GM19452 (cell line): Measurements from ENCODE around the gene FMN2.
"Not testable (repeated sequence)": the region's sequence is repeated elsewhere in the genome, so short reads cannot be mapped to it uniquely, and the experiment has no call there.

Experiments
- ATAC-seq: cut with Tn5 transposase; IDR thresholded peaks from one replicate; pipeline ENCODE4 v1.9.1; 2021; ENCODE audit not compliant: unreplicated experiment

Gene FMN2

GRCh38 chr1:240247899-240248298 lies 156.2 kb downstream of the FMN2 start:
- no peak for ATAC-seq

GRCh38 chr1:240254006-240254405 lies 162.3 kb downstream of the FMN2 start:
- no peak for ATAC-seq

DNA sequence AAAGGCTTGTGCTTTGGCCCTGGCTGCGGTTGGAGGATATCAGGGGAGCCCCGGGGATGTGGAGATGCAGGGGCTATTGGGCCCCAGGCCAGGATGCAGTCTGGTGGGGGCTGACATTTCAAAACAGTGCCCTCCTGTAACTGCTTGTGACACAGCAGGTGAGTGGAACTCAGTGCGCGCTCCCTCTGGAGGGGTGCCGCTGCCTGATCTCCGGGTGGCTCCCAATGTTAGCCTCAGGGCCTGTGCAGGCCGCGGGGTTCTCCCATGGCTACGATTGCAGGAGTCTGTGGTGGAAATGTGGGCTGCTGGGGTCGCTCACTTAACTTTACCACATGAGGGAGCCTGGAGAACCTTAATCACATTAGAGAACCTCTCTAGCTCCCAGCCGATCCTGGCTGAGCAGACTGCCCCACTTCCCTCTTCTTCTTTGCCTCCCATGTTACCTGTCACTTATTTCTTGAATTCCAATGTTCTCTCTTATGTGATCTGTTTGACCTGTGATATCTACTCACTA lies 163.2 kb downstream of the FMN2 start:
- ATAC-seq, result no peak

DNA sequence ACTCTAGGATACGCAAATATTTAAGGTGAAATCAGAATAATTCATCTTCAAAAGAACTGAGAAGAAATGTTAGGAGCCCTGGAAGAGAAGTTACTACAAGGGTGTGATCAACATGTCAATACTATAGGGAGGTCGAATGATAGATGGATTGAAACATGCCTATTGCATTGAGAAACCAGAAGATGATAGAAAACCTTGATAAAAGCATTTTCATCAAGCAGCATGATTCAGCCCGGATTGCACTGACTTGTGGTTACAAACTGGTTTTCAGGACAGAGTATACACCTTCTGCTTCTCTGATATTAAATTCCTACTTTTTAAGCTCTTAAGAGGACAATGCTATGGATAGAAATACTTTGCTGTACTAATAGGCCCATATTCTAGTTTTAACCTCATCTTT lies 164.2 kb downstream of the FMN2 start:
- no peak for ATAC-seq

DNA sequence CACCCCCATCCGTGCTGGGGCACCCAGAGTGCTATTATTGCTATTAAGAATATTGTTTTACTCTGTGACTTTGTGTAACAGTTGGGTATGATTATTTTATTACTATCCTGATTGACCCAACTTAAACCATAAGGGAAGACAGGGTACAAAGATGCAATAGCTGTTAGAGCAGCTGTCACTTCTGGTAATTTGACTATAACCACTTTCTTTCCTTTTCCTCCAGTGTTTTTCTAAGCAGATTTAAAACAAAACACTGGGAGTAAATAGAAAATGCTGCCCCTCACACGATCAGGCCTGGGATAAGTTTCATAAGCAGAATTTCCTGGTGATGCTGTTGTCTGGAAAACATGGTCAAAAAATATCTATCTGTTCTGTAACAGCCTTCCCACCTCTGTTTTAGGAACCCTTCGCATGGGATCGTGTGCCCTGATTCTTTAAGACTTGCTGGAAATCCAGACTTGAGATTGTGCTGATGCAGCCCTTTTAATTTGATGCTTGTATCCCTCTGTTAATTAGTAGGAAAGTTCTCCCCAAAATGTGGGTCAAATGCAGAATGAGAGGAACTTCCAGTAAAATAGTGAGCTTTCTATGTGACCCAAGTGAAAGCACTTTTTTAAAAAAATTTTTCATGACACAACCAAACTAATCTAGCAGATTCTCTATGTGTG lies 165.3 kb downstream of the FMN2 start:
- no peak for ATAC-seq

GRCh38 chr1:240258910-240259309 lies 167.2 kb downstream of the FMN2 start:
- ATAC-seq, result no peak

DNA sequence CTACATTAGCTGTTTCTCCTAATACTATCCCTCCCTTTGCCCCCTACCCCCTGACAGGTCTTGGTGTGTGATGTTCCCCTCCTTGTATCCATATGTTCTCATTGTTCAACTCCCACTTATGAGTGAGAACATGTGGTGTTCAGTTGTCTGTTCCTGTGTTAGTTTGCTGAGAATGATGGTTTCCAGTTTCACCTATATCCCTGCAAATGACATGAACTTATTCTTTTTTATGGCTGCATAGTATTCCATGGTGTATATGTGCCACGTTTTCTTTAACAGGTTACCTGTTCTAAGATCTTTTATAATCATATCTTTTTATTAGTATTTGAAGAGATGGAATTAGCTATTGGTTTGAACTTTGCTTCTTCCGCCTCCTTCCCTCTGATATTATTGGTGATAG lies 172.8 kb downstream of the FMN2 start:
- ATAC-seq, result not testable (repeated sequence)

DNA sequence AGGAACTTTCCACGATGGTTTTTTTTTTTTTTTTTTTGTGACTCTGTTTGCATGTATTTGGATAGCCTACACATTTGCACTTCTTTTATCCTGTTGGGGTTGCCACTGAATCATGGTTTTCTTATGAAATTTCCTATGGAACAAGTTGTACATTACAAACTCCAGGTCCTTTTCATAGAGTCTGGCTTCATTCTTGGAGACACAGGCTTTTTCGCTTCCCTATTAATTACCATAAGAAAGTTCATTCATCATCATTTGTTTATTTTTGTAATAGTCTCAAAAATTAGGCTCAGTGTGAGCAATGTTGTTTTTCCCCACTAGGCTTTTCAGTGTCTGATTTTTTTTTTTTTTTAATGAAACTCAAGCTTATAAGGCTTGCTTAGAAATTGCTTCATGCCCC lies 179.4 kb downstream of the FMN2 start:
- ATAC-seq, result no peak

DNA sequence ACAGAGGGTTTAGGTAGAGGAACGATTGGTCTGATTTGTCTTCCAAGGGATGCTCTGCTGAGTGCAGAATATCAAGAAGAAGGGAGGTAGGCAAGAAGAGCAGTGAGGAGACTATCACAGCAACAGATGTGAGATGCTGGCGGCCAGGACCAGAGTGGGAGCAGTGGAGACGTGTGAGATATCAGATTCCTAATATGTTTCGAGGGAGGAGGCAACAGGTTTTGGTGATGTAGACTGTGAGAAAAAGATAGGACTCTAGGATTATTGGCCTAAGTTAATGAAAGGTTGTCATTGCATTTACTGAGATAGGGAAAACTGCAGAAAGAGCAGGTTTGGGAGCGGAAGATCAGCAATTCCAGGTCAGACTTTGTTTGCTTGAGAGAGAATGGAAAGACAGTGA lies 182.9 kb downstream of the FMN2 start:
- ATAC-seq, result no peak

DNA sequence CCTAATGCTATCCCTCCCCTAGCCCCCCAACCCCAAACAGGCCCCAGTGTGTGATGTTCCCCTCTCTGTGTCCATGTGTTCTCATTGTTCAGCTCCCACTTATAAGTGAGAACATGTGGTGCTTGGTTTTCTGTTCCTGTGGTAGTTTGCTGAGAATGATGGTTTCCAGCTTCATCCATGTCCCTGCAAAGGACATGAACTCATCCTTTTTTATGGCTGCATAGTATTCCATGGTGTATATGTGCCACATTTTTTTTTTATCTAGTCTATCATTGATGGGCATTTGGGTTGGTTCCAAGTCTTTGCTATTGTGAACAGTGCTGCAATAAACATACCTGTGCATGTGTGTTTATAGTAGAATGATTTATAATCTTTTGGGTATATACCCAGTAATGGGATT lies 183.5 kb downstream of the FMN2 start:
- not testable (repeated sequence) for ATAC-seq

DNA sequence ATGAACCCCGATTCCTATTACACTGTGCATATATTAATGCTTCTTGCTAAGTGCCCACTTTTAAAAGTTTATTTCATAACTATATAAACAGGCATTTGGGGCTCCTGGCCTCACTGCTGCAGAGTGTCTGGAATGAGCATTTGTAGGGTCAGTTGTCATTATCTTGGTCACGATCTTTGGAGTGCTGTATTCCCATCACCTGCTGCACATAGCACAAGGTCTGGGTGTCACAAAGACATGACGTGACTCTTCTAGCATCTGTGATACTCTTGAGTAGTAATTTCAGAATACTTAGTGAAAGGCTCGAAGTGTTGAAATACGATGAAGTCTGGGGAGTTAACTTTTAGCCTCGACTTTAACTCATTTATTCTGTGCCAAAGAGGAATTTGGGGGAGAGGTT lies 186.4 kb downstream of the FMN2 start:
- no peak for ATAC-seq

DNA sequence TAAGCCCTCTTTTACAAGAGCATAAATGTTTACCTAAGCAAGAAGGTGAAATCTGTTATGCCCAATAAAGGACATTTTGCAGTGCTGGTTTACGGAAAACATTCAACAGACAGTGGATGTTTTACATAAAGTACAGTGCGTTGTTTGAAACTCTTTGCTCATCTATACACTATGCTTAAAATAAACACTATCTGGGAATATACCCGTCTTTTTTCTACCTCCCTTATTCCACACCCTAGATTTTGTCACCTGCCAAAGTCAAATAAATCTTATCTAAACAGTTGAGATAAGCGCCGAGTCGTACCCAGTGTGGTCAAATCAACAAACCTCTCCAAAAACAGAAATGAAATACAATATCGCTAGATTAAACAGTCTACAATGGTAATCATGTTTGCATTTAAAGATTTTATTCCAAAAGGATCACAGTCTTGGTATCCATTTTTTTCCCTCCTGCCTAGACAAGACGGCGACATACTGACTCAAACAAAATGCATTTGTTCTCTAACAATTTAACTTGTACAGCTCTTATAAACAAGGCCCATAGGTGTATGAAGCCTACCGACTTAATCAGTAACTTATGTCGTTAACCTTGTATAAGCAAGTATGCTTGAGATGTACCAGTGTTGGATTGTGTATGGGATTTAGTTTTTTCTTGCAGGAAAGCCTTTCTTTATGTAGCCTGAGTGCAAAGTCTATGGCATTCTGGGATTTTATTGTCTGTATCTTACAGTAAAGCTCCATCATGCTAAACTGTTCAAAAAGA lies 189.1 kb downstream of the FMN2 start:
- no peak for ATAC-seq

- ATAC-seq, result no peak
These were observed 190.6 kb downstream of the FMN2 start for GRCh38 chr1:240282061-240282830.

- ATAC-seq, result no peak
These were observed 193.2 kb downstream of the FMN2 start for GRCh38 chr1:240284656-240285414.

DNA sequence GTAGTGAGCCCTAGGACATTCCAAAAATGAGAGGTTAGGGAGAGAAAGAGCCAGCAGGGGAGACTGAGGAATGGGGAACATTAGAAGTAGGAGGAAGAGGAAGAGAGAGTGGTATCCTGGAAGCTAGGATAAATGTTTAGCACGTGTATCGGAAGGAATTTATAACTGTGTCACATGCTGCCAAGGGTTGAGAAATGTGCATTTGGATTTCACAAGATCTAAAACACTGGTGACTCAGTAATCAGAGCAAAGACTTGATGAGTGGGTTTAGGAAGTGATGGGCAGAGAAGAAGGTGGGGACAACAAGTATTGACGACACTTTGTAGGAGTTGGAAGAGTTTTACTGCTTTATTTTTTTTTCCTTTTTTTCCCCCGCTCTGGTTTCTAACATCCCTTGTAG lies 193.9 kb downstream of the FMN2 start:
- no peak for ATAC-seq

DNA sequence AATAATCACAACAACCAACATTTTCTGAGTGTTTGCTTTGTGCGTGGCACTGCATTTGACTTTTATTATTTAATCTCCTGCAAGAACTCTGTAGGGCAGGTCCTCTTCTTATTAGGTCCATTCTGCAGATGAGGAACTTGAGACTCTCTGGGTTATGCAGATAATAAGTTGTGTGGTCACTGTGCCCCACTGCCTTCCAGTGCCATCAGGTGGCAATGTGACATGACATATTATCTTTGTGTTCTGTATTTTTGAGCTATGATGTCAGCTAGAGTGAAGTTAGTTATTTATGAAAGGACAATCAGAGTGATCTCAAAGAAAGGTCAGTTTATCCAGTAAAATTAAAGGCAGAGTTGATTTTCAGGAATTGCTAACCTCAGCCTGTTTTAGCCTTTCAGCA lies 196.0 kb downstream of the FMN2 start:
- ATAC-seq, result no peak

DNA sequence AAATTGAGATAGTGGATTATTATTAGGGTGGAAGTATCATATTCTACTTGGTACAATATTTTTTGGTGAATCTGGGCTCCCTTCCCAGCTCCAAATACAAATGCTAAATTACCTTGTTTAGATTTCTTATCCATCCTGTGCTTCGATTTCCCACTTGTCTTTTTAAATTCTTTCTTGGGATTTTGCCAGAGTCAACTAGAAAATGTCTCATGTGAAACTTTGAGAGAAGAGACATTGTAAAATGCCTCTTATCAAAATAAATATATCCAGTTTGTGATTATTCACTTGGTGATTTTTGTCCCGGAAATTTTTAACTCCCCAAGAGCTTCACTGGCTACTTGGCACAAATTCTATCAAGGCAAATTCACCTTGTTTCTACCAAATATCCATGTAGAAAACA lies 202.0 kb downstream of the FMN2 start:
- ATAC-seq, result no peak

DNA sequence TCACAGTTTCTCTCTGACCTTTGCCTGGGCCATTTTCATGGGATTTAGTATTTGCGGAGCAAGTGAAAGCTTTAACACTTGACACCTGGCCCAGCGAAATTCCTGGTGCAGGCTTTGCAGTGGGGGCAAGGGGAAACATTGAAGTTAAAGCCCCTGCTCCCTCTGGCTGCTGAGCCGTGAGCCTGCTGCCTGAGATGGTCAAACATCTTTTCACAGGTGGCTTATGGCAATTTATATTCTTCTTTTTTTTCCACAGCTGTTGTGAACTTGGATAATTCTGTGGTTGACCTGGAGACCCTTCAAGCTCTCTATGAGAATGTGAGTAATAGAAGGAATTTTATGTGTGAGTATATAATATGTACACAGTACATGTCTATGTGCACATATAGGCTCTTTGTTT lies 202.9 kb downstream of the FMN2 start:
- ATAC-seq, result no peak

DNA sequence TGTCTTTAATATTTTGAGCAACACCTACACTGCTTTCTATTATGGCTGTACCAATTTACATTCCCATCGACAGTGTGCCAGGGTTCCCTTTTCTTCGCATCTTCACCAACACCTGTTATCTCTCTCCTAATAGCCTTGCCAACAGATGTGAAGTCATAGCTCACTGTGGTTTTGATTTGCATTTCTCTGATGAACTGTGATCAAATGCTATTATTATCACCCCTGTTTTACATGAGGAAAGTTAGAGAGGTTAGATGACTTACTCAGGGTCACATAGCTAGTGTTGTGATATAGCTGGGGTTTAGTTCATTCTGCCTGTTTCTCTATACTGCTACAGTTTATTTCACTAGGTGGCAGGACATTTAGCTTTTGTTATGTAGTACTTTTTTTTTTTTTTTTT lies 204.1 kb downstream of the FMN2 start:
- no peak for ATAC-seq

GRCh38 chr1:240304466-240304865 lies 212.8 kb downstream of the FMN2 start:
- no peak for ATAC-seq

GRCh38 chr1:240306673-240307072 lies 215.0 kb downstream of the FMN2 start:
- ATAC-seq, result no peak
